ENCODE measurements around the gene TBL1X. TPM values are rescaled to one million over a fixed set of nuclear protein-coding genes. Genes with fewer than 3 reads are reported as not detected.

The TBL1X gene
- total and polyA plus RNA-seq, 8 donors = 4.7 to 53.1 (median 9.5) TPM

DNA sequence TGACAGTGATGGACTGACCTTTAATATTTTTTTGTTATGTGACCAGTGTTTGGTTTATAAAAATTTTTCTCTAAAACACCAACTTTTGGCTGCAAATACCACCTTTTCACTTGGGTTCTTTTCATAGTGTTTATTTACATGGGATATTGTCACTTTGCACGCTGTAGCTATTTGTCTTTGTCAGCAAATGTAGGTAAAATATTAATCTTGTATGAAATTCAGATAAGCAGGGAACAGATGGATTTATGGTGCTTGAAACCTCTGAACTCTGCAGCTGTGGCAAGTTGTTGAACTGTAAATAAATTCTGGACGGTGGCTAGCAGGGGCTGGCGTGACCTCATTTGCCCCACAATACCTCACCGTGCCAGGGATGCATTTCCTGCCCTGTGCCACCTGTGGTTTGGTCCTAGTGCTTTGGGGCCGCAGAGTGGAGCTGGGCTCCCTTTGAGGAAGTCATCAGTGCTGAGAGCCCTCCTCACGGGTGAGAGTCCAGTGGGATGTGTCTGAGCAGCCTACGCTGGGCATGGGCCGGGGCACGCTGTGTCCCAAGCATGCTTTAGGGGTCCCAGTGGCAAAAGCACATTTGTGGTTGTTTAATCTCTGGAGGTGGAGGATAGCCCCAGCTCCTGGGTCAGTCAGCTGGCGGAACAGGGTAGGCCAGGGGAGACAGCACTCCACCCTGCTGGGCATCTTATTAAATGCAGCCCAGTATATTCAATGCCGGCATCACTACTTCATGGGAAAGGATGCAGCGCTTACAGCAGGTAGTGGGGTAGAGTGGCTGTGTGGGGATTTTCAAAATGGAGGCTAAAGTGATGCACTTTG, 108.6 kb downstream of the TBL1X start:
- intact Hi-C loops (cut with DNase I; ENCODE audit: low total_unique reads) = no loop called here
- DNase-seq = no peak
- H3K27me3 ChIP-seq = no peaks in the 10 kb centered on the region
- H3K4me1 ChIP-seq = peaks cover 0 to 10% (median 6%) of the 10 kb centered on the region in 4 donors
- H3K4me3 ChIP-seq = no peak overlapping the region
- no peak overlapping the region for H3K27ac ChIP-seq
- no peaks in the 10 kb centered on the region for H3K9me3 ChIP-seq
- no peaks in the 10 kb centered on the region for H3K36me3 ChIP-seq
- TF ChIP-seq EP300 (IDR thresholded peaks at IDR 0.05) (no peak), POLR2AphosphoS5 (IDR thresholded peaks at IDR 0.05) (no peak), POLR2A (IDR thresholded peaks at IDR 0.05) (no peak)
- TF ChIP-seq, protein P1, sequence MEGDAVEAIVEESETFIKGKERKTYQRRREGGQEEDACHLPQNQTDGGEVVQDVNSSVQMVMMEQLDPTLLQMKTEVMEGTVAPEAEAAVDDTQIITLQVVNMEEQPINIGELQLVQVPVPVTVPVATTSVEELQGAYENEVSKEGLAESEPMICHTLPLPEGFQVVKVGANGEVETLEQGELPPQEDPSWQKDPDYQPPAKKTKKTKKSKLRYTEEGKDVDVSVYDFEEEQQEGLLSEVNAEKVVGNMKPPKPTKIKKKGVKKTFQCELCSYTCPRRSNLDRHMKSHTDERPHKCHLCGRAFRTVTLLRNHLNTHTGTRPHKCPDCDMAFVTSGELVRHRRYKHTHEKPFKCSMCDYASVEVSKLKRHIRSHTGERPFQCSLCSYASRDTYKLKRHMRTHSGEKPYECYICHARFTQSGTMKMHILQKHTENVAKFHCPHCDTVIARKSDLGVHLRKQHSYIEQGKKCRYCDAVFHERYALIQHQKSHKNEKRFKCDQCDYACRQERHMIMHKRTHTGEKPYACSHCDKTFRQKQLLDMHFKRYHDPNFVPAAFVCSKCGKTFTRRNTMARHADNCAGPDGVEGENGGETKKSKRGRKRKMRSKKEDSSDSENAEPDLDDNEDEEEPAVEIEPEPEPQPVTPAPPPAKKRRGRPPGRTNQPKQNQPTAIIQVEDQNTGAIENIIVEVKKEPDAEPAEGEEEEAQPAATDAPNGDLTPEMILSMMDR (IDR thresholded peaks at IDR 0.05) = no peak
- 51 to 80% (median 56%) methylated on average over 7 to 12 of the region's 12 CpGs for WGBS, 5 donors

DNA sequence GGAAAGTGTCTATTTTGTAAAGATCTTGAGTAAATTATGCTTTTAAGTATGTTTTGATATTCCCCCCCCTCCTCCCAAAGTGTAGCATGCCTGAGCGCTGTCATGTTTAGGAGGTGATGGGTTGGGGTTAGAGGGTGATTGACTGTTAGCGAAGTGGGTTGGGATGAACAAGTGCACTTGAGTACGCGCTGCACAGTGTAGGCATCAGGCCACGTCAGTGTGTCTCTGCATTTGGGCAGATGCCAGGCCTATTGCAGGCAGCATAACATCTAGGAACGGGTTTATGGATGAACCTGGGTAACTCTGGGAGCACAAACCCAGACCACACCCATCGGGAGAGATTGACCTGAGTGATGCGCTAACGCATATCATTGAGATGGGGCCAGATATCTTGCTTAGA, 111.2 kb downstream of the TBL1X start:
- peaks cover 0 to 10% (median 6%) of the 10 kb centered on the region in 4 donors for H3K4me1 ChIP-seq
- 88 to 95% (median 92%) methylated on average over 6 to 9 of the region's 9 CpGs for WGBS, 5 donors
- TF ChIP-seq EP300 (IDR thresholded peaks at IDR 0.05) = no peak
- TF ChIP-seq POLR2AphosphoS5 (IDR thresholded peaks at IDR 0.05) = no peak
- TF ChIP-seq, protein P1 (IDR thresholded peaks at IDR 0.05) = no peak
- no peak for TF ChIP-seq POLR2A (IDR thresholded peaks at IDR 0.05)
- no peak overlapping the region for H3K27ac ChIP-seq
- H3K4me3 ChIP-seq = no peak overlapping the region
- H3K36me3 ChIP-seq = no peaks in the 10 kb centered on the region
- H3K9me3 ChIP-seq = no peaks in the 10 kb centered on the region
- H3K27me3 ChIP-seq = no peaks in the 10 kb centered on the region
- intact Hi-C loops (cut with DNase I; ENCODE audit: low total_unique reads) = no loop called here
- no peak for DNase-seq

DNA sequence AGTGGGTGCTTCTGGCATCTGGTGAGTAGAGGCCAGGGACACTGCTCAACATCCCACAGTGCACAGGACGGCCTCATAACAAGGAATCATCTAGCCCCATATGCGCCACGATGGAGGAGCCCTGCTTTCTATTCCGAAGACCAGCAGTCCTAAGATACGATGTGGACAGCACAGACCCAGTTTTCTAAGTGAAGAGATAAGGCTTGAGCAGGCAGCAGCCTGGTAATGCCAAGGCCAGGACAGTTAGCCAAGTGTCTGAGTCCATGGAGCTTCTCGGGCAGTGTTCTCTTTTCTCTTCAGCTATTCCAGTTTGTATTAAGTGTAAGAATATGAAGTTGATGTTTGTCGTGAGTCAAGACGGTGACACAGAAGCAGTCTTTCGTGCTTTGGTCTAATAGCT, 112.7 kb downstream of the TBL1X start:
- Histone ChIP-seq H3K36me3 (no peaks in the 10 kb centered on the region), H3K4me3 (no peak overlapping the region), H3K27ac (no peak overlapping the region), H3K9me3 (no peaks in the 10 kb centered on the region), H3K4me1 (peaks cover 0 to 10% (median 4%) of the 10 kb centered on the region in 4 donors), H3K27me3 (no peaks in the 10 kb centered on the region)
- DNase-seq = no peak
- no peak for TF ChIP-seq POLR2A (IDR thresholded peaks at IDR 0.05)
- no peak for TF ChIP-seq EP300 (IDR thresholded peaks at IDR 0.05)
- TF ChIP-seq POLR2AphosphoS5 (IDR thresholded peaks at IDR 0.05) = no peak
- TF ChIP-seq, protein P1 (IDR thresholded peaks at IDR 0.05) = no peak
- intact Hi-C loops (cut with DNase I; ENCODE audit: low total_unique reads) = no loop called here
- WGBS, 5 donors = 91 to 96% (median 92%) methylated on average over 8 to 9 of the region's 9 CpGs

DNA sequence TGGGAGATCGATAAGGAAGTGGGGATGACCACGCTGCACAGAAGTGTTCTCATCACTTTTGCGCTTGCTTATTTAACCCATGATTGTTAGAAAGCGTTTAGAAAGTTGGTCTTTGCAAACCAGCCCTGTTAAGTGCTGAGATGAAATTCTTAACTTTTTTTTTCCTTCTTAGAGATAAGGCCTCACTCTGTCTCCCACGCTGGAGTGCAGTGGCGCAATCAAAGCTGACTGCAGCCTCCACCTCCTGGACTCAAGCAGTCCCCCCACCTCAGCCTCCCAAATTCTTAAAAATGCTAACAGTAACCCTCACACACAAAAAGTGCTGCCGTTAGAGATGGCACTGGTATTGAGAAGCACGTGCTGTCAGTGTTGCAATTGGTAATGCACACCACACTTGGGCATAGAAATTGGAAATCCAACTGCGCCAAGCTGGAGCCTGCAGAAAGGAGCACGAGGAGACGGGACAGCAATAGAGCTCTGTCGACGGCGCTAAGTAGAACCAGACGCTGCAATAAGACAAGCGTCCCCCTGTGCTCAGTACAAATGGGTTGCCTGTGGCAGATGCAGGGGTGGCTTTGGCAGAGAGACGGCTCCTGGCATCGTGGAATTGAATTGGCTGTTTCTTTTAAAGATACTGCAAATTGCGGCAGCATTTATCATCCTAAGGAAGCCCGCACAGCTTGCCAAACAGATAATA, 113.4 kb downstream of the TBL1X start:
- WGBS, 5 donors = 79 to 85% (median 84%) methylated on average over 20 of the region's 20 CpGs
- H3K27ac ChIP-seq = no peak overlapping the region
- no peak for TF ChIP-seq EP300 (IDR thresholded peaks at IDR 0.05)

More for the DNA sequence above, 113.4 kb downstream of the TBL1X start:
- Histone ChIP-seq H3K27me3 (no peaks in the 10 kb centered on the region), H3K9me3 (no peaks in the 10 kb centered on the region), H3K36me3 (no peaks in the 10 kb centered on the region), H3K4me1 (peaks cover 0 to 5% (median 2%) of the 10 kb centered on the region in 4 donors), H3K4me3 (no peak overlapping the region)
- intact Hi-C loops (cut with DNase I; ENCODE audit: low total_unique reads) = no loop called here
- DNase-seq = no peak

All from stomach (tissue), 9 donors.